HepG2 (cell line): ENCODE data around the gene RNASE7. TPM values are rescaled to one million over a fixed set of nuclear protein-coding genes. Genes with fewer than 3 reads are reported as not detected.

Source experiments
- ATRX ChIP-seq: sonication (generic); formaldehyde crosslinking; IDR thresholded peaks from 2 replicates; pipeline ENCODE4 v1.4.0; 2020; ENCODE audit warnings: missing genetic modification reagents, borderline replicate concordance
- EHMT2 ChIP-seq: fragments of 200-600 bp; sonication (generic); IDR thresholded peaks from 2 replicates; pipeline ENCODE4 v1.7.0; 2017; ENCODE audit warnings: antibody characterized with exemption, low read depth, low read length, borderline replicate concordance
- HNRNPH1 ChIP-seq: fragments of 200-400 bp; formaldehyde crosslinking; optimal IDR thresholded peaks from 2 replicates; pipeline ENCODE3; 2017; ENCODE audit warnings: mild to moderate bottlenecking, low read depth, low read length
- NFYC ChIP-seq: IDR thresholded peaks from 2 replicates; pipeline ENCODE4 v1.6.1; 2016; ENCODE audit warnings: missing genetic modification reagents, missing compliant biosample characterization
- PHF21A ChIP-seq: sonication (generic); formaldehyde crosslinking; IDR thresholded peaks from 2 replicates; pipeline ENCODE4 v1.5.0; 2020; ENCODE audit warnings: mild to moderate bottlenecking, missing genetic modification reagents
- SRY ChIP-seq: sonication (generic); formaldehyde crosslinking; IDR thresholded peaks from 2 replicates; pipeline ENCODE4 v1.8.0; 2022; ENCODE audit warnings: mild to moderate bottlenecking, missing genetic modification reagents
- TBP ChIP-seq: sonication (generic); formaldehyde crosslinking; IDR thresholded peaks from 2 replicates; pipeline ENCODE4 v1.5.0; 2020; ENCODE audit warnings: missing genetic modification reagents
- ZNF138 ChIP-seq: sonication (generic); formaldehyde crosslinking; IDR thresholded peaks from 2 replicates; pipeline ENCODE4 v1.5.0; 2020; ENCODE audit warnings: mild to moderate bottlenecking, low read depth, missing genetic modification reagents
- ZNF329 ChIP-seq: sonication (generic); formaldehyde crosslinking; IDR thresholded peaks from 2 replicates; pipeline ENCODE4 v1.9.0; 2021; ENCODE audit warnings: low read depth, mild to moderate bottlenecking, missing genetic modification reagents
- ZNF354B ChIP-seq: sonication (generic); formaldehyde crosslinking; IDR thresholded peaks from 2 replicates; pipeline ENCODE4 v1.8.0; 2022; ENCODE audit warnings: mild to moderate bottlenecking, missing genetic modification reagents
- ZNF570 ChIP-seq: sonication (generic); formaldehyde crosslinking; IDR thresholded peaks from 2 replicates; pipeline ENCODE4 v1.4.0; 2020; ENCODE audit warnings: mild to moderate bottlenecking, missing genetic modification reagents, borderline replicate concordance
- polyA plus RNA-seq, 8 experiments: library from polyadenylated mRNA; depleted of rRNA in 3 of 8; stranded (reverse) in 7 of 8; unstranded in 1 of 8; fragments of >200 nt; fragmentation: Illumina TruSeq in 4 of 8; extraction: Trizol in 4 of 8; gene quantifications; 2 replicates each; pipeline versions ENCODE4 v1.2.1 to v1.2.3, GENCODE V29; 2011 to 2016; ENCODE audit warnings: low read depth in 4 of 8, missing spikeins in 1 of 8, mixed read lengths in 1 of 8; ENCODE audit not compliant: insufficient read depth in 1 of 8
- total RNA-seq, 5 experiments: library from RNA; depleted of rRNA; stranded (reverse); fragments of >200 nt; fragmentation: Illumina TruSeq; extraction: Trizol; gene quantifications; 2 replicates each; pipeline ENCODE4 v1.2.3, GENCODE V29; 2016; ENCODE audit warnings: low read depth in 1 of 5
- TF ChIP-seq, protein P1 (sequence below): IDR thresholded peaks from 2 replicates; pipeline ENCODE4 v1.6.1; 2018; ENCODE audit warnings: missing genetic modification reagents, mild to moderate bottlenecking, missing compliant biosample characterization
- TF ChIP-seq, protein P2 (sequence below): sonication (generic); formaldehyde crosslinking; IDR thresholded peaks from 2 replicates; pipeline ENCODE4 v1.4.0; 2020; ENCODE audit warnings: mild to moderate bottlenecking, missing genetic modification reagents
- TF ChIP-seq, protein P3 (sequence below), 2 experiments: sonication (generic) in 1 of 2; formaldehyde crosslinking in 1 of 2; IDR thresholded peaks; 2 replicates each; pipeline versions ENCODE4 v1.4.0 to v1.6.1; 2016 to 2020; ENCODE audit warnings: borderline replicate concordance in 1 of 2, low read depth in 1 of 2, mild to moderate bottlenecking in 1 of 2, missing genetic modification reagents in 1 of 2
- TF ChIP-seq, protein P4 (sequence below): sonication (generic); formaldehyde crosslinking; IDR thresholded peaks from 2 replicates; pipeline ENCODE4 v1.9.0; 2021; ENCODE audit warnings: missing genetic modification reagents, mild to moderate bottlenecking, borderline replicate concordance
- TF ChIP-seq, protein P5 (sequence below): sonication (generic); formaldehyde crosslinking; IDR thresholded peaks from 2 replicates; pipeline ENCODE4 v1.4.0; 2020; ENCODE audit warnings: mild to moderate bottlenecking, missing genetic modification reagents

Gene RNASE7
- total and polyA plus RNA-seq, 2 of the 13 experiments (the other 11 are each of a cell fraction or from before 2014, with no cell fraction given): 0.04 TPM; not detected in 1

DNA sequence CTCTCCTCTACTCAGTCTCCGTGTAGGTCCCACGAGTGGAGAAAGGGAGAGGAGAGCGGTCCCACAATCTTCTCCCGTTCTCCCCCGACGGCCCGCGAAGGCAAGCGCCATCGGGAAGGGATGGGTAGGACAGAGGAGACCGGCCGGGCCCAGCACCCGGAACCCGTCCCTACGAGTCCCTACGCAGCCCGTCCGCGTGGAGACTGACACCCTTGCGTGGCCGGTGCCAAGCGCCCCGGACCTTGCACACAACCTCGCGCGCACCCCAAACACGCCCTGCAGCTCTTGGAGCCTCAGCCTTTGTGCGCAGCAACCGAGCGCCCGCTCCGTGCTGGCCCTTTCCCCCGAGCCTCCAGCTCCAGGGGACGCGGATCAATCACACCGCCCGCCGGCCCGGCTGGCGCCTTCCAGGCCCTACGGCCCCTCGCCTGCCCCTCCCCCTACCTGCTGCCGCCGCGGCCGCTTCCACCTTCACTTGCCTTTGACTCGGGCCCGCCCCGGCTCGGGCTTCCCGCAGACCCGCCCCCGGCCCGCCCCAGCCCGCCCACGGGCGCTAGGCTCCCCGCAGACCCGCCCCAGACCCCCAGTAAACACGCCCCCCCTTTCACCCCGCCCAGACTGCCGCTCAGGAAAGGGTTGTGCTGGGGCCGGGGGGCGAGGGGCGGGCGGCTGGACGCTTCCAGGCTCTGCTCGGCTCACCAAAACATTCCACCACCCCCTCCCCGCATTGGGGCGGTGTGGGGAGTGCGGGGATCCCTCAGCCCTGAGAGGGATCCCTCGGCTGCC lies 17.4 kb upstream of the RNASE7 start, which contains the start of gene NDRG2 (continued):
- TF ChIP-seq NFYC (CRISPR knock-in tag): no peak
- TF ChIP-seq, protein P1, sequence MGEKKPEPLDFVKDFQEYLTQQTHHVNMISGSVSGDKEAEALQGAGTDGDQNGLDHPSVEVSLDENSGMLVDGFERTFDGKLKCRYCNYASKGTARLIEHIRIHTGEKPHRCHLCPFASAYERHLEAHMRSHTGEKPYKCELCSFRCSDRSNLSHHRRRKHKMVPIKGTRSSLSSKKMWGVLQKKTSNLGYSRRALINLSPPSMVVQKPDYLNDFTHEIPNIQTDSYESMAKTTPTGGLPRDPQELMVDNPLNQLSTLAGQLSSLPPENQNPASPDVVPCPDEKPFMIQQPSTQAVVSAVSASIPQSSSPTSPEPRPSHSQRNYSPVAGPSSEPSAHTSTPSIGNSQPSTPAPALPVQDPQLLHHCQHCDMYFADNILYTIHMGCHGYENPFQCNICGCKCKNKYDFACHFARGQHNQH (CRISPR knock-in tag): peak; percentile 57; the same call in 1 of the 2 replicates
- TF ChIP-seq TBP: no peak
- TF ChIP-seq HNRNPH1: no peak
- TF ChIP-seq ZNF329 (CRISPR knock-in tag): no peak
- no peak for TF ChIP-seq ATRX (CRISPR knock-in tag)
- TF ChIP-seq ZNF354B (CRISPR knock-in tag): no peak
- TF ChIP-seq, protein P2, sequence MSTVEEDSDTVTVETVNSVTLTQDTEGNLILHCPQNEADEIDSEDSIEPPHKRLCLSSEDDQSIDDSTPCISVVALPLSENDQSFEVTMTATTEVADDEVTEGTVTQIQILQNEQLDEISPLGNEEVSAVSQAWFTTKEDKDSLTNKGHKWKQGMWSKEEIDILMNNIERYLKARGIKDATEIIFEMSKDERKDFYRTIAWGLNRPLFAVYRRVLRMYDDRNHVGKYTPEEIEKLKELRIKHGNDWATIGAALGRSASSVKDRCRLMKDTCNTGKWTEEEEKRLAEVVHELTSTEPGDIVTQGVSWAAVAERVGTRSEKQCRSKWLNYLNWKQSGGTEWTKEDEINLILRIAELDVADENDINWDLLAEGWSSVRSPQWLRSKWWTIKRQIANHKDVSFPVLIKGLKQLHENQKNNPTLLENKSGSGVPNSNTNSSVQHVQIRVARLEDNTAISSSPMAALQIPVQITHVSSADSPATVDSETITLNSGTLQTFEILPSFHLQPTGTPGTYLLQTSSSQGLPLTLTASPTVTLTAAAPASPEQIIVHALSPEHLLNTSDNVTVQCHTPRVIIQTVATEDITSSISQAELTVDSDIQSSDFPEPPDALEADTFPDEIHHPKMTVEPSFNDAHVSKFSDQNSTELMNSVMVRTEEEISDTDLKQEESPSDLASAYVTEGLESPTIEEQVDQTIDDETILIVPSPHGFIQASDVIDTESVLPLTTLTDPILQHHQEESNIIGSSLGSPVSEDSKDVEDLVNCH (CRISPR knock-in tag): no peak
- TF ChIP-seq SRY (CRISPR knock-in tag): peak; percentile 72; the same call in 1 of the 2 replicates
- peak; percentile 65; the same call in 1 of the 2 replicates for TF ChIP-seq PHF21A (CRISPR knock-in tag)
- TF ChIP-seq ZNF570 (CRISPR knock-in tag): no peak
- TF ChIP-seq EHMT2: no peak
- TF ChIP-seq, protein P3, sequence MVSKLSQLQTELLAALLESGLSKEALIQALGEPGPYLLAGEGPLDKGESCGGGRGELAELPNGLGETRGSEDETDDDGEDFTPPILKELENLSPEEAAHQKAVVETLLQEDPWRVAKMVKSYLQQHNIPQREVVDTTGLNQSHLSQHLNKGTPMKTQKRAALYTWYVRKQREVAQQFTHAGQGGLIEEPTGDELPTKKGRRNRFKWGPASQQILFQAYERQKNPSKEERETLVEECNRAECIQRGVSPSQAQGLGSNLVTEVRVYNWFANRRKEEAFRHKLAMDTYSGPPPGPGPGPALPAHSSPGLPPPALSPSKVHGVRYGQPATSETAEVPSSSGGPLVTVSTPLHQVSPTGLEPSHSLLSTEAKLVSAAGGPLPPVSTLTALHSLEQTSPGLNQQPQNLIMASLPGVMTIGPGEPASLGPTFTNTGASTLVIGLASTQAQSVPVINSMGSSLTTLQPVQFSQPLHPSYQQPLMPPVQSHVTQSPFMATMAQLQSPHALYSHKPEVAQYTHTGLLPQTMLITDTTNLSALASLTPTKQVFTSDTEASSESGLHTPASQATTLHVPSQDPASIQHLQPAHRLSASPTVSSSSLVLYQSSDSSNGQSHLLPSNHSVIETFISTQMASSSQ (IDR thresholded peaks at IDR 0.05; ENCODE audit: low read depth): no peak
- TF ChIP-seq, protein P3 (CRISPR knock-in tag; IDR thresholded peaks at IDR 0.05; ENCODE audit: borderline replicate concordance): no peak
- TF ChIP-seq ZNF138 (CRISPR knock-in tag): peak; percentile 61; the same call in 1 of the 2 replicates
- TF ChIP-seq, protein P4, sequence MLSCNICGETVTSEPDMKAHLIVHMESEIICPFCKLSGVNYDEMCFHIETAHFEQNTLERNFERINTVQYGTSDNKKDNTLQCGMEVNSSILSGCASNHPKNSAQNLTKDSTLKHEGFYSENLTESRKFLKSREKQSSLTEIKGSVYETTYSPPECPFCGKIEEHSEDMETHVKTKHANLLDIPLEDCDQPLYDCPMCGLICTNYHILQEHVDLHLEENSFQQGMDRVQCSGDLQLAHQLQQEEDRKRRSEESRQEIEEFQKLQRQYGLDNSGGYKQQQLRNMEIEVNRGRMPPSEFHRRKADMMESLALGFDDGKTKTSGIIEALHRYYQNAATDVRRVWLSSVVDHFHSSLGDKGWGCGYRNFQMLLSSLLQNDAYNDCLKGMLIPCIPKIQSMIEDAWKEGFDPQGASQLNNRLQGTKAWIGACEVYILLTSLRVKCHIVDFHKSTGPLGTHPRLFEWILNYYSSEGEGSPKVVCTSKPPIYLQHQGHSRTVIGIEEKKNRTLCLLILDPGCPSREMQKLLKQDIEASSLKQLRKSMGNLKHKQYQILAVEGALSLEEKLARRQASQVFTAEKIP (CRISPR knock-in tag): no peak
- TF ChIP-seq, protein P5, sequence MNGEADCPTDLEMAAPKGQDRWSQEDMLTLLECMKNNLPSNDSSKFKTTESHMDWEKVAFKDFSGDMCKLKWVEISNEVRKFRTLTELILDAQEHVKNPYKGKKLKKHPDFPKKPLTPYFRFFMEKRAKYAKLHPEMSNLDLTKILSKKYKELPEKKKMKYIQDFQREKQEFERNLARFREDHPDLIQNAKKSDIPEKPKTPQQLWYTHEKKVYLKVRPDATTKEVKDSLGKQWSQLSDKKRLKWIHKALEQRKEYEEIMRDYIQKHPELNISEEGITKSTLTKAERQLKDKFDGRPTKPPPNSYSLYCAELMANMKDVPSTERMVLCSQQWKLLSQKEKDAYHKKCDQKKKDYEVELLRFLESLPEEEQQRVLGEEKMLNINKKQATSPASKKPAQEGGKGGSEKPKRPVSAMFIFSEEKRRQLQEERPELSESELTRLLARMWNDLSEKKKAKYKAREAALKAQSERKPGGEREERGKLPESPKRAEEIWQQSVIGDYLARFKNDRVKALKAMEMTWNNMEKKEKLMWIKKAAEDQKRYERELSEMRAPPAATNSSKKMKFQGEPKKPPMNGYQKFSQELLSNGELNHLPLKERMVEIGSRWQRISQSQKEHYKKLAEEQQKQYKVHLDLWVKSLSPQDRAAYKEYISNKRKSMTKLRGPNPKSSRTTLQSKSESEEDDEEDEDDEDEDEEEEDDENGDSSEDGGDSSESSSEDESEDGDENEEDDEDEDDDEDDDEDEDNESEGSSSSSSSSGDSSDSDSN (CRISPR knock-in tag): peak; percentile 90
